ENCODE results near the gene ATP7B. TPM values are rescaled to one million over a fixed set of nuclear protein-coding genes. Genes with fewer than 3 reads are reported as not detected.

ATP7B gene
- 2.7 and 3.5 TPM in 2 replicates for total RNA-seq

DNA sequence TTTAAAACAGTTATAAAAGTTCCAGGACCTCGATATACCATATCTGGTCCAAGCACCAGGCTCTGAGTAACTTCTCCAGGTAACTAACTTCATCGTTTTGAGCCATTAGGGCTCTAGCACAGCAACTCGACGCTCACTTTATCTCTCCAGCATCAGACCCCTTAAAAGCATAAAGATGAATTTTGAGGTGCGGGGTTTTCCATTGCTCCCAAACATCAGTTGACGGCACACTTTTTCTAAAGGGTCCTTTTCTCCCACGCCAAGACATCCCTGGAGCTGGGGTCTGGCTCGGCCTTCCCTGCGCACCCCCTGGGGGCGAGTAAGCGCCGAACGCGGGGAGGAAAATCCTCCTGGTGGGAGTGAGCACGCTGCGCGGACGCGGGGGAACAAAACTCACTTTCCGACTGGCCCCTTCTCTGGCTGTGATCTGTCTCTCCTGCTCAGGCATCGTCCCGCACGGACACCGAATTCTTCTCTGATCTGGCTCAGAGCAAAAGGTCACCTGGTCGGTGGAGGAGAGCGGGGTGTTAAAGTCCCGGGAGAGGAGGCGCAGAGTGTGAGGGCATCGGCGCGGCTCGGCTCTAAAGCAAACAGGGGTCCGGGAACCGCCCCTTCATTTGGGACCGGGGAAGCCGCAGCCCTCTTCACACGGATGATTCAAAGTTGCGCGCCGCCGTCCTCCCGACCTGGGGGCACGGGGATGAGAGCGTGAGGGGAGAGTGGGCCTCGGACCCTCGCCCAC, at the start of gene ATP7B:
TSS of gene ATP7B (minus strand) at position 561 of the 742 bp plus-strand sequence. CDS start at position 448, 113 bp downstream.

GRCh38 chr13:52024481-52024880, 13.2 kb upstream of the ATP7B start, which contains the start of gene UTP14C:
UTP14C (plus strand) TSS chr13:52024691; CDS start chr13:52028805, 4,114 bp downstream.

DNA sequence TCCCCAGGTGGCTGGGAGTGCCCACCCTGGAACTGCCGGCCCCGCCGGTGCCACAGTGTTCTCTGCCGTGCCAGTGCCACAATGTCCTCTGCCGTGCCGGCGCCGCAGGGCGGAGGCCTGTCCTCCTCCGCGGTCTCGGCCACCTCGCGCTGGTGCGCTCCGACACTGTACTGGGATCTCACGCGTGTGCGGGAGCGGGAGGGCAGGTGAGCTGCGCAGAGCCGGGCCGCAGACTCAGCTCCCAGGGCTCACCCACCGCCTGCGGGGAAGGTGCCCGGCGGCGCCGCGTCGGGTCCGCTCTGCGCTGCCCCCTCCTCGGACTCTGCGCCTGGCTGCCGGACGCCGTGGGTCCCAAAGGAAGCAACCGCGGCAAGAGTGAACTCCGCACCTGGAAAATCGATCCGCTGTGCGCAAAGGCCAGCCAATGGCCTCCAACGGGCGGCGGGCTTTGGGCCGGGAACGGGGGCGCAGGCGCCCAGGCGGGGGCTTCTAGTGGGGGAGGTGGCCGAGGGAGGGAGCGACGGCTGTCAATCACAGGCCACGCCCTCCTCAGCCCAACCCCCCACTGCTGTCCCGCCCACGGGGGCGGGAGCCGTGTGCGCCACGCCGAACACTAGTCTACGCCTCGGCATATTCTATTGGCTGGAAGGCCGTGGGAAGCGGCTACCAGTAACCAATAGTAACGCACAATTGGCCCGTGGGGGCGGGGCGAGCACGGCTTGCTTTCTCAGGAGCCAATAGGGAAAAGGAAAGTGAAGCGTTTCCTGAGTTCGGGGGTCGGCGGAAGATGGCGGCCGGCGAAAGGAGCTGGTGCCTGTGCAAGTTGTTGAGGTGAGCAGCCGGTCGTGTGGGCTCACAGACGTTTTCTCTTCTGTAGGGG, 622 bp upstream of the ATP7B start, which contains the start of gene ALG11:
TSS of gene ALG11 (plus strand) at position 767 of the 880 bp plus-strand sequence. CDS start at position 788, 21 bp downstream.

Other genes with a start within 250 kb of the ATP7B start
- gene DHRS12, start 207.3 kb downstream of the ATP7B start, total RNA-seq, result 3.5 and 6.1 TPM in 2 replicates
- not detected in 2 replicates for gene TMEM272, start 166.3 kb downstream of the ATP7B start, total RNA-seq
- gene CCDC70, start 149.5 kb downstream of the ATP7B start, total RNA-seq, result not detected in 2 replicates
- gene ALG11, start 948 bp upstream of the ATP7B start, total RNA-seq, result 21.4 and 26.6 TPM in 2 replicates
- 18.6 and 23.7 TPM in 2 replicates for gene UTP14C, start 13.2 kb upstream of the ATP7B start, total RNA-seq
- gene NEK5, start 117.6 kb upstream of the ATP7B start, total RNA-seq, result 0.26 and 0.79 TPM in 2 replicates
- 4.7 and 5.1 TPM in 2 replicates for gene NEK3, start 148.1 kb upstream of the ATP7B start, total RNA-seq